HEK293T (cell line): ENCODE results near the gene ARIH2.

Source experiments
- ARNT ChIP-seq: fragments of 450-650 bp; IDR thresholded peaks from 2 replicates; pipeline ENCODE4 v1.6.1; 2017; ENCODE audit warnings: mild to moderate bottlenecking
- BHLHE40 ChIP-seq: fragments of 450-650 bp; IDR thresholded peaks from 2 replicates; pipeline ENCODE4 v1.6.1; 2016; ENCODE audit warnings: mild to moderate bottlenecking, moderate library complexity, borderline replicate concordance
- FOXA1 ChIP-seq: fragments of 450-650 bp; IDR thresholded peaks from 2 replicates; pipeline ENCODE4 v1.6.1; 2016; ENCODE audit warnings: mild to moderate bottlenecking
- FOXM1 ChIP-seq: fragments of 450-650 bp; IDR thresholded peaks from 2 replicates; pipeline ENCODE4 v1.6.1; 2017; ENCODE audit warnings: mild to moderate bottlenecking, borderline replicate concordance
- HDGF ChIP-seq: fragments of 450-650 bp; IDR thresholded peaks from 2 replicates; pipeline ENCODE4 v1.6.1; 2017; ENCODE audit warnings: antibody characterized with exemption, borderline replicate concordance
- NFRKB ChIP-seq: fragments of 450-650 bp; IDR thresholded peaks from 2 replicates; pipeline ENCODE4 v1.6.1; 2016; ENCODE audit warnings: mild to moderate bottlenecking, moderate library complexity
- SP1 ChIP-seq: fragments of 450-650 bp; IDR thresholded peaks from 2 replicates; pipeline ENCODE4 v1.6.1; 2017

- no peak for TF ChIP-seq HDGF
- no peak for TF ChIP-seq BHLHE40
- TF ChIP-seq FOXM1, result no peak
- no peak for TF ChIP-seq SP1
- TF ChIP-seq NFRKB, result no peak
- TF ChIP-seq ARNT, result no peak
- TF ChIP-seq FOXA1, result no peak
Measured at GRCh38 chr3:48970586-48970985, 51.9 kb downstream of the ARIH2 start.
